ENCODE measurements around the gene TRIM51.
"Not testable (repeated sequence)": the region's sequence is repeated elsewhere in the genome, so short reads cannot be mapped to it uniquely, and the experiment has no call there.

Gene TRIM51

GRCh38 chr11:55882997-55883396 lies at the start of gene TRIM51:
TSS of gene TRIM51 (plus strand) at chr11:55883297. CDS start at chr11:55885429, 2,132 bp downstream.
- DNase-seq (ENCODE audit: low read depth) = not testable (repeated sequence)

- DNase-seq (ENCODE audit: low read depth) = no peak
Observed at GRCh38 chr11:55838452-55838851, 44.6 kb upstream of the TRIM51 start, which contains the start of gene OR5D16. TSS of gene OR5D16 (plus strand) at chr11:55838752. CDS start at chr11:55838752, 0 bp downstream.

- DNase-seq (ENCODE audit: low read depth) = no peak
Observed at GRCh38 chr11:55847453-55847852, 35.6 kb upstream of the TRIM51 start.

- DNase-seq (ENCODE audit: low read depth) = no peak
Observed at GRCh38 chr11:55849037-55849436, 34.1 kb upstream of the TRIM51 start.

- DNase-seq (ENCODE audit: low read depth) = no peak
Observed at GRCh38 chr11:55852141-55852540, 31.0 kb upstream of the TRIM51 start.

GRCh38 chr11:55854704-55855103 lies 28.4 kb upstream of the TRIM51 start:
- DNase-seq (ENCODE audit: low read depth) = no peak

- not testable (repeated sequence) for DNase-seq (ENCODE audit: low read depth)
Observed at GRCh38 chr11:55867354-55867753, 15.7 kb upstream of the TRIM51 start.

GRCh38 chr11:55872731-55873130 lies 10.4 kb upstream of the TRIM51 start:
- not testable (repeated sequence) for DNase-seq (ENCODE audit: low read depth)

GRCh38 chr11:55873146-55873545 lies 10.0 kb upstream of the TRIM51 start:
- DNase-seq (ENCODE audit: low read depth) = not testable (repeated sequence)

- DNase-seq (ENCODE audit: low read depth) = not testable (repeated sequence)
Observed at GRCh38 chr11:55884995-55885394, 1.9 kb downstream of the TRIM51 start.

GRCh38 chr11:55885481-55885880 lies 2.4 kb downstream of the TRIM51 start:
- not testable (repeated sequence) for DNase-seq (ENCODE audit: low read depth)

GRCh38 chr11:55895216-55895615 lies 12.1 kb downstream of the TRIM51 start:
- no peak for DNase-seq (ENCODE audit: low read depth)

- no peak for DNase-seq (ENCODE audit: low read depth)
Observed at GRCh38 chr11:55902308-55902707, 19.2 kb downstream of the TRIM51 start.

- DNase-seq (ENCODE audit: low read depth) = no peak
Observed at GRCh38 chr11:55914482-55914881, 31.4 kb downstream of the TRIM51 start, which contains the start of gene OR5W2. TSS of gene OR5W2 (minus strand) at chr11:55914582. CDS start at chr11:55914582, 0 bp downstream.

- DNase-seq (ENCODE audit: low read depth) = no peak
Observed at GRCh38 chr11:55920537-55920936, 37.4 kb downstream of the TRIM51 start.

- DNase-seq (ENCODE audit: low read depth) = no peak
Observed at GRCh38 chr11:55936300-55936699, 53.2 kb downstream of the TRIM51 start, which contains the start of gene OR5I1. TSS of gene OR5I1 (minus strand) at chr11:55936400. CDS start at chr11:55936400, 0 bp downstream.
